Liver (tissue), 9 donors: ENCODE results near the gene ACTL9. TPM values are rescaled to one million over a fixed set of nuclear protein-coding genes. Genes with fewer than 3 reads are reported as not detected.

ENCODE experiments used
- DNase-seq: peaks from one replicate; pipeline ENCODE4 v3.0.0-alpha.2; 2017; ENCODE audit warnings: low spot score
- H3K27ac ChIP-seq, 2 donors: one replicate each; pipeline ENCODE4 v1.7.0; 2013; ENCODE audit warnings: inconsistent platforms in 2 of 2, low read length in 2 of 2, control low read depth in 1 of 2, low read depth in 1 of 2, mild to moderate bottlenecking in 1 of 2
- H3K27me3 ChIP-seq, 4 donors: one replicate each; pipeline versions ENCODE4 v1.6.1 to v1.7.0; 2013; ENCODE audit warnings: low read length in 3 of 4, inconsistent platforms in 1 of 4, mild to moderate bottlenecking in 1 of 4, moderate library complexity in 1 of 4; ENCODE audit not compliant: control insufficient read depth in 4 of 4, insufficient read depth in 4 of 4
- H3K36me3 ChIP-seq, 4 donors: one replicate each; pipeline versions ENCODE4 v1.6.1 to v1.7.0; 2013; ENCODE audit warnings: low read length in 3 of 4, mild to moderate bottlenecking in 3 of 4, low read depth in 1 of 4, moderate library complexity in 1 of 4; ENCODE audit not compliant: control insufficient read depth in 4 of 4, insufficient read depth in 3 of 4
- H3K4me1 ChIP-seq, 4 donors: one replicate each; pipeline versions ENCODE4 v1.6.1 to v1.7.0; 2013; ENCODE audit warnings: low read length in 3 of 4, mild to moderate bottlenecking in 3 of 4, moderate library complexity in 1 of 4; ENCODE audit not compliant: control insufficient read depth in 4 of 4, insufficient read depth in 4 of 4
- H3K4me3 ChIP-seq, 3 donors: one replicate each; pipeline versions ENCODE4 v1.6.1 to v1.7.0; 2013; ENCODE audit warnings: low read length in 3 of 3, control low read depth in 1 of 3, low read depth in 1 of 3, mild to moderate bottlenecking in 1 of 3
- H3K9ac ChIP-seq, 2 donors: one replicate each; pipeline ENCODE4 v1.7.0; 2013; ENCODE audit warnings: low read length in 2 of 2, mild to moderate bottlenecking in 2 of 2, moderate library complexity in 2 of 2, control low read depth in 1 of 2, low read depth in 1 of 2
- H3K9me3 ChIP-seq, 4 donors: one replicate each; pipeline versions ENCODE4 v1.6.1 to v1.7.0; 2013; ENCODE audit warnings: low read length in 3 of 4; ENCODE audit not compliant: control insufficient read depth in 4 of 4
- CTCF ChIP-seq: fragments of 150-350 bp; IDR thresholded peaks from 2 replicates; pipeline ENCODE4 v1.5.1; 2017; ENCODE audit warnings: improper control_type of control experiment, low read depth, low read length; ENCODE audit not compliant: missing input control
- FOXA2 ChIP-seq: IDR thresholded peaks from 2 replicates; pipeline ENCODE4 v1.6.1; 2016; ENCODE audit warnings: antibody characterized with exemption
- GABPA ChIP-seq, 2 donors: IDR thresholded peaks in 1 of 2; conservative IDR thresholded peaks in 1 of 2; 2 replicates each; pipeline ENCODE4 v1.6.1; 2016; ENCODE audit warnings: antibody characterized with exemption in 2 of 2, mild to moderate bottlenecking in 1 of 2, moderate library complexity in 1 of 2
- HNF4A ChIP-seq, 2 donors: conservative IDR thresholded peaks; 2 replicates each; pipeline ENCODE4 v1.6.1; 2016; ENCODE audit warnings: antibody characterized with exemption in 2 of 2, mild to moderate bottlenecking in 2 of 2
- HNF4G ChIP-seq: IDR thresholded peaks from 2 replicates; pipeline ENCODE4 v1.6.1; 2016; ENCODE audit warnings: antibody characterized with exemption
- MAX ChIP-seq: IDR thresholded peaks from 2 replicates; pipeline ENCODE4 v1.6.1; 2016; ENCODE audit warnings: antibody characterized with exemption
- RAD21 ChIP-seq, 2 donors: IDR thresholded peaks; 2 replicates each; pipeline ENCODE4 v1.6.1; 2016; ENCODE audit warnings: antibody characterized with exemption in 2 of 2, mild to moderate bottlenecking in 2 of 2
- RXRA ChIP-seq, 2 donors: IDR thresholded peaks; 2 replicates each; pipeline ENCODE4 v1.6.1; 2017 to 2018; ENCODE audit warnings: antibody characterized with exemption in 2 of 2, mild to moderate bottlenecking in 1 of 2
- TAF1 ChIP-seq: conservative IDR thresholded peaks from 2 replicates; pipeline ENCODE4 v1.6.1; 2016; ENCODE audit warnings: antibody characterized with exemption, mild to moderate bottlenecking
- YY1 ChIP-seq: IDR thresholded peaks from 2 replicates; pipeline ENCODE4 v1.6.1; 2016; ENCODE audit warnings: antibody characterized with exemption, mild to moderate bottlenecking
- WGBS: extraction: QIAGEN DNeasy Blood & Tissue Kit; methylation state at CpG from one replicate; pipeline ENCODE4 v1.1.7; 2013; 5-methylcytosine and 5-hydroxymethylcytosine counted together
- polyA plus RNA-seq, 2 donors: library from polyadenylated mRNA; stranded (reverse) in 1 of 2; unstranded in 1 of 2; fragments of 200-250 nt in 1 of 2; fragments of >200 nt in 1 of 2; fragmentation: Nextera tagmentation in 1 of 2; extraction: Ambion mirVana in 1 of 2; gene quantifications; one replicate each; pipeline versions ENCODE4 v1.2.1 to v1.2.3, GENCODE V29; 2013 to 2015
- total RNA-seq, 2 donors: library from RNA; depleted of rRNA; stranded (reverse); fragments of >200 nt; gene quantifications; one replicate each; pipeline ENCODE4 v1.2.3, GENCODE V29; 2014
- TF ChIP-seq, protein P1 (sequence below): IDR thresholded peaks from 2 replicates; pipeline ENCODE4 v1.6.1; 2016; ENCODE audit warnings: antibody characterized with exemption, mild to moderate bottlenecking
- donor health status: healthy.
- donor health status: healthy.
- donor health status: healthy.
- donor health status: healthy.
- donor health status: healthy.

ACTL9 gene
- total and polyA plus RNA-seq, 4 donors: not detected

DNA sequence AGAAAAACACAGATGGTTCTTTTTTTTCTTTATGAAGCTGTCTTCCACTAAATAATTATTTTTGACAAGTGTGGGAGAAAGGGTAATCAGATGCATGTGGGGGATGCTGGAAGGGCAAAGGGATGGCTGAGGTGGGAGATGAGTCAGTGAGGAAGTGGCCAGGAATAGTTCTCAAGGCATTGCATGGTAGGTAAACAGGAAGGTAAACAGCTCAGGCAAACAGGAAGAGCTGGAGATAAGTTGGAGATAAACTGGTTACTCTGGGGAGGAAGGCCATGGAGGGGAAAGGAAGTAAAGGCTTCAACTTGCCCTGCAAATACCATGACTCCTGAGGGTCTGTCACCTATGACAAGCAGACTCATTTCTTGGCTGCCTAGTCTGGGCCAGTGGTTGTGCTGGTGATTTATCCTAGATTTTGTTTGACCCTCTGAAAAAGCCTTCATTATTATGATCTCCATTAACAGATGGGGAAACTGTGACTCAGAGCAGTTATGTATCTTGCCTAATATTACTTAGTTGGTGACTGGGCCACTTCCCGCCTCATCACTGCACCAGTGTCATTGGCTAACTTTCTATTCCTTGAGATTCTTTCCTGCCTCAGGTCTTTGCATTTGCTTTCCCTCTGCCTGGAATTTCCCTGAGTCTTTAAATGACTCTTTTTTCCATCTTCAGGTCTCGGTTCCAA is 17.1 kb downstream of the ACTL9 start:
- 76% methylated on average over 2 of the region's 2 CpGs for WGBS
- H3K9ac ChIP-seq: no peak overlapping the region
- H3K27me3 ChIP-seq: peaks cover 0 to 1% (median 0%) of the 10 kb centered on the region in 4 donors
- no peak overlapping the region for H3K27ac ChIP-seq
- TF ChIP-seq, protein P1, sequence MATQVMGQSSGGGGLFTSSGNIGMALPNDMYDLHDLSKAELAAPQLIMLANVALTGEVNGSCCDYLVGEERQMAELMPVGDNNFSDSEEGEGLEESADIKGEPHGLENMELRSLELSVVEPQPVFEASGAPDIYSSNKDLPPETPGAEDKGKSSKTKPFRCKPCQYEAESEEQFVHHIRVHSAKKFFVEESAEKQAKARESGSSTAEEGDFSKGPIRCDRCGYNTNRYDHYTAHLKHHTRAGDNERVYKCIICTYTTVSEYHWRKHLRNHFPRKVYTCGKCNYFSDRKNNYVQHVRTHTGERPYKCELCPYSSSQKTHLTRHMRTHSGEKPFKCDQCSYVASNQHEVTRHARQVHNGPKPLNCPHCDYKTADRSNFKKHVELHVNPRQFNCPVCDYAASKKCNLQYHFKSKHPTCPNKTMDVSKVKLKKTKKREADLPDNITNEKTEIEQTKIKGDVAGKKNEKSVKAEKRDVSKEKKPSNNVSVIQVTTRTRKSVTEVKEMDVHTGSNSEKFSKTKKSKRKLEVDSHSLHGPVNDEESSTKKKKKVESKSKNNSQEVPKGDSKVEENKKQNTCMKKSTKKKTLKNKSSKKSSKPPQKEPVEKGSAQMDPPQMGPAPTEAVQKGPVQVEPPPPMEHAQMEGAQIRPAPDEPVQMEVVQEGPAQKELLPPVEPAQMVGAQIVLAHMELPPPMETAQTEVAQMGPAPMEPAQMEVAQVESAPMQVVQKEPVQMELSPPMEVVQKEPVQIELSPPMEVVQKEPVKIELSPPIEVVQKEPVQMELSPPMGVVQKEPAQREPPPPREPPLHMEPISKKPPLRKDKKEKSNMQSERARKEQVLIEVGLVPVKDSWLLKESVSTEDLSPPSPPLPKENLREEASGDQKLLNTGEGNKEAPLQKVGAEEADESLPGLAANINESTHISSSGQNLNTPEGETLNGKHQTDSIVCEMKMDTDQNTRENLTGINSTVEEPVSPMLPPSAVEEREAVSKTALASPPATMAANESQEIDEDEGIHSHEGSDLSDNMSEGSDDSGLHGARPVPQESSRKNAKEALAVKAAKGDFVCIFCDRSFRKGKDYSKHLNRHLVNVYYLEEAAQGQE: no peak
- TF ChIP-seq HNF4A (conservative IDR thresholded peaks at IDR 0.05): no peak
- no peak for TF ChIP-seq CTCF
- TF ChIP-seq RAD21 (IDR thresholded peaks at IDR 0.05): no peak
- no peak for TF ChIP-seq TAF1
- no peaks in the 10 kb centered on the region for H3K9me3 ChIP-seq
- H3K4me3 ChIP-seq: no peak overlapping the region
- no peak for DNase-seq
- no peaks in the 10 kb centered on the region for H3K36me3 ChIP-seq
- no peaks in the 10 kb centered on the region for H3K4me1 ChIP-seq

- H3K4me1 ChIP-seq: no peaks in the 10 kb centered on the region
- no peak overlapping the region for H3K27ac ChIP-seq
- no peaks in the 10 kb centered on the region for H3K9me3 ChIP-seq
- H3K9ac ChIP-seq: no peak overlapping the region
- TF ChIP-seq RXRA (IDR thresholded peaks at IDR 0.05) (no peak), YY1 (no peak), HNF4G (no peak)
- no peak for DNase-seq
- H3K4me3 ChIP-seq: no peak overlapping the region
- H3K27me3 ChIP-seq: no peaks in the 10 kb centered on the region
- no peaks in the 10 kb centered on the region for H3K36me3 ChIP-seq
- 75% methylated on average over 5 of the region's 5 CpGs for WGBS
These were observed 17.8 kb downstream of the ACTL9 start for GRCh38 chr19:8680676-8681344.

- Histone ChIP-seq H3K27me3 (peaks cover 0 to 2% (median 0%) of the 10 kb centered on the region in 4 donors), H3K27ac (no peak overlapping the region), H3K36me3 (no peaks in the 10 kb centered on the region), H3K4me3 (no peak overlapping the region), H3K4me1 (no peaks in the 10 kb centered on the region), H3K9me3 (no peaks in the 10 kb centered on the region), H3K9ac (no peak overlapping the region)
- no peak for DNase-seq
- TF ChIP-seq HNF4A (conservative IDR thresholded peaks at IDR 0.05) (no peak), MAX (no peak), FOXA2 (no peak), GABPA (IDR thresholded peaks at IDR 0.05 in 1 of 2, conservative IDR thresholded peaks at IDR 0.05 in 1 of 2) (no peak), RAD21 (IDR thresholded peaks at IDR 0.05) (no peak)
These were observed 20.3 kb downstream of the ACTL9 start for GRCh38 chr19:8678244-8678807.
